ENCODE measurements around the gene NEU2. TPM values are rescaled to one million over a fixed set of nuclear protein-coding genes. Genes with fewer than 3 reads are reported as not detected.

NEU2 gene
- total RNA-seq, 1 donor from 2014 or later = not detected

GRCh38 chr2:233056961-233057605 lies 24.6 kb downstream of the NEU2 start:
- no peak overlapping the region for H3K4me3 ChIP-seq (ENCODE audit: low read depth, low read length)
- TF ChIP-seq, protein P1, sequence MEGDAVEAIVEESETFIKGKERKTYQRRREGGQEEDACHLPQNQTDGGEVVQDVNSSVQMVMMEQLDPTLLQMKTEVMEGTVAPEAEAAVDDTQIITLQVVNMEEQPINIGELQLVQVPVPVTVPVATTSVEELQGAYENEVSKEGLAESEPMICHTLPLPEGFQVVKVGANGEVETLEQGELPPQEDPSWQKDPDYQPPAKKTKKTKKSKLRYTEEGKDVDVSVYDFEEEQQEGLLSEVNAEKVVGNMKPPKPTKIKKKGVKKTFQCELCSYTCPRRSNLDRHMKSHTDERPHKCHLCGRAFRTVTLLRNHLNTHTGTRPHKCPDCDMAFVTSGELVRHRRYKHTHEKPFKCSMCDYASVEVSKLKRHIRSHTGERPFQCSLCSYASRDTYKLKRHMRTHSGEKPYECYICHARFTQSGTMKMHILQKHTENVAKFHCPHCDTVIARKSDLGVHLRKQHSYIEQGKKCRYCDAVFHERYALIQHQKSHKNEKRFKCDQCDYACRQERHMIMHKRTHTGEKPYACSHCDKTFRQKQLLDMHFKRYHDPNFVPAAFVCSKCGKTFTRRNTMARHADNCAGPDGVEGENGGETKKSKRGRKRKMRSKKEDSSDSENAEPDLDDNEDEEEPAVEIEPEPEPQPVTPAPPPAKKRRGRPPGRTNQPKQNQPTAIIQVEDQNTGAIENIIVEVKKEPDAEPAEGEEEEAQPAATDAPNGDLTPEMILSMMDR (conservative IDR thresholded peaks at IDR 0.05; ENCODE audit: low read depth, low read length) = no peak
- no peak for DNase-seq (ENCODE audit: low read depth)

GRCh38 chr2:233058717-233059546 lies 26.5 kb downstream of the NEU2 start:
- TF ChIP-seq, protein P1 (conservative IDR thresholded peaks at IDR 0.05; ENCODE audit: low read depth, low read length) = no peak
- no peak overlapping the region for H3K4me3 ChIP-seq (ENCODE audit: low read depth, low read length)
- DNase-seq (ENCODE audit: low read depth) = no peak

- DNase-seq (ENCODE audit: low read depth) = no peak
- TF ChIP-seq, protein P1 (conservative IDR thresholded peaks at IDR 0.05; ENCODE audit: low read depth, low read length) = no peak
- H3K4me3 ChIP-seq (ENCODE audit: low read depth, low read length) = no peak overlapping the region
These were observed 27.0 kb downstream of the NEU2 start for GRCh38 chr2:233059547-233059796.

DNA sequence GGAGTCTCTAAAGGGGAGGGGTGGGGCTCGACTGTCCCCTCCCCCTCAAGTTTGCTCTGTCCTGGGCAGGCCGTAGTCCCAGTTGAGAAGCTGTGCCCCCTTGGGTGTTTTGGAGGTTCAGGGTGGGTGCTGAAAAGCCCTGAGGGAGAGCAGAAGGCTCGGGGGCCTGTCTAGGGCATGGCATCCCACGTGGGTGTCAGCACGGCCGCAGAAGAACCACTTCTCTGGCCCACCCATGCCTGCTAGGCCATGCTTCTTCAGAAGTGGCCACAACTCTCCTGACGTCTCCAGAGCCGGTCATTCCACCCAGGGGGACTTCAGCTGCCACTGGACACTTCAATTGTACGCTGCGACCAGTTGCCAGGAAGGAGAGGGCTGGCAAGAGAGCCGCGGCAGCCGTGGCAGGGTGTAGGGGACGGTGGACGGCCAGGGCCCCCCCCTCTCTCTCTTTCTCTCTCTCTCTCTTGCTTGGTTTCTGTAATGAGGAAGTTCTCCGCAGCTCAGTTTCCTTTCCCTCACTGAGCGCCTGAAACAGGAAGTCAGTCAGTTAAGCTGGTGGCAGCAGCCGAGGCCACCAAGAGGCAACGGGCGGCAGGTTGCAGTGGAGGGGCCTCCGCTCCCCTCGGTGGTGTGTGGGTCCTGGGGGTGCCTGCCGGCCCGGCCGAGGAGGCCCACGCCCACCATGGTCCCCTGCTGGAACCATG lies 27.5 kb downstream of the NEU2 start, which contains the start of gene INPP5D:
Gene INPP5D (plus strand): TSS at position 546 of the 704 bp plus-strand sequence. CDS start 137 bp downstream, at position 683.
- TF ChIP-seq, protein P1 (conservative IDR thresholded peaks at IDR 0.05; ENCODE audit: low read depth, low read length) = no peak
- DNase-seq (ENCODE audit: low read depth) = no peak
- H3K4me3 ChIP-seq (ENCODE audit: low read depth, low read length) = no peak within 1 kb of the TSS

GRCh38 chr2:233060501-233060979 lies 28.1 kb downstream of the NEU2 start:
- H3K4me3 ChIP-seq (ENCODE audit: low read depth, low read length) = no peak overlapping the region
- DNase-seq (ENCODE audit: low read depth) = no peak
- TF ChIP-seq, protein P1 (conservative IDR thresholded peaks at IDR 0.05; ENCODE audit: low read depth, low read length) = no peak

GRCh38 chr2:233060980-233061590 lies 28.6 kb downstream of the NEU2 start:
- no peak overlapping the region for H3K4me3 ChIP-seq (ENCODE audit: low read depth, low read length)
- DNase-seq (ENCODE audit: low read depth) = no peak
- TF ChIP-seq, protein P1 (conservative IDR thresholded peaks at IDR 0.05; ENCODE audit: low read depth, low read length) = no peak

Measured in epithelial cell of proximal tubule (primary cell).